ENCODE results near the gene SMARCAL1. TPM values are rescaled to one million over a fixed set of nuclear protein-coding genes. Genes with fewer than 3 reads are reported as not detected.

Gene SMARCAL1
- total RNA-seq, 1 experiment from 2014 or later, result 24.1 TPM

GRCh38 chr2:216526939-216527338, 114.7 kb downstream of the SMARCAL1 start:
- Mint-ChIP-seq H3K4me3 (ENCODE audit: unreplicated experiment) (no peak overlapping the region), H3K27ac (ENCODE audit: unreplicated experiment) (no peak overlapping the region), H3K36me3 (ENCODE audit: insufficient read depth, unreplicated experiment) (no peaks in the 10 kb centered on the region), H3K27me3 (ENCODE audit: insufficient read depth, unreplicated experiment) (no peaks in the 10 kb centered on the region), H3K9me3 (ENCODE audit: unreplicated experiment) (no peaks in the 10 kb centered on the region), H3K4me1 (ENCODE audit: low read depth, unreplicated experiment) (no peaks in the 10 kb centered on the region)
- ChIA-PET POLR2A (no interaction called here), CTCF (interaction anchor here (1.9 kb wide), 1 partner anchor 140 kb away, joined by 5 read pairs; no protein-coding TSS in a partner anchor)
- Histone ChIP-seq H3K4me3 (ENCODE audit: low read depth, low read length) (no peak overlapping the region), H3K4me1 (no peaks in the 10 kb centered on the region), H3K36me3 (ENCODE audit: control insufficient read depth, insufficient read depth, low read length) (no peaks in the 10 kb centered on the region), H3K27me3 (replicated peaks; ENCODE audit: control insufficient read depth, insufficient read depth, low read length) (no peaks in the 10 kb centered on the region), H3K9me3 (no peaks in the 10 kb centered on the region)
- no peak for DNase-seq
- BruUV-seq (replicated peaks), result no TSS peak
- TF ChIP-seq CTCF (IDR thresholded peaks at IDR 0.05; ENCODE audit: insufficient read depth in 1 of 2, low read depth in 1 of 2, low read length in 1 of 2, severe bottlenecking in 1 of 2, unreplicated experiment in 1 of 2), result no peak
- intact Hi-C loops (cut with micrococcal nuclease; ENCODE audit: unreplicated experiment), result no loop called here

DNA sequence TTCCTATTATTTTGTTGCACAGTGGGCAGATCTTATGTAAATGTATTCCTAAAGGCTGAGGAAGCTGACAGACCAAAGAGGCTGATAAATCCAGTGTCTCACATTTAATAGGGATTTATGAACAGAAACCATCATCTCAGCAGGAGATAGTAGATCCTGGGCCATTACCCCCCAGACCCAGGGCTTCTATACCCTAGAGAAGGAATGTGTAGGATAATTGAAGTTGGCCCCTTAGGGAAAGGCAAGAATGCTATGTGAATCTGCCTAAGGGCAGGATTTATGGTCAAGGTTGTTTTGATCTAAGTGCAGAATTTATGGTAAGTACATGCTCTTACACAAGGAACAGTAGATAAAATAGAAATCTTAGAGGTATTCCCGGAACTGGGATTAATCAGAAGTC, 115.3 kb downstream of the SMARCAL1 start:
- Mint-ChIP-seq H3K27me3 (ENCODE audit: insufficient read depth, unreplicated experiment) (no peaks in the 10 kb centered on the region), H3K4me3 (ENCODE audit: unreplicated experiment) (no peak overlapping the region), H3K27ac (ENCODE audit: unreplicated experiment) (no peak overlapping the region), H3K9me3 (ENCODE audit: unreplicated experiment) (no peaks in the 10 kb centered on the region), H3K36me3 (ENCODE audit: insufficient read depth, unreplicated experiment) (no peaks in the 10 kb centered on the region), H3K4me1 (ENCODE audit: low read depth, unreplicated experiment) (peaks cover 3% of the 10 kb centered on the region)
- H3K36me3 ChIP-seq (ENCODE audit: control insufficient read depth, insufficient read depth, low read length), result no peaks in the 10 kb centered on the region
- ChIA-PET CTCF (no interaction called here), POLR2A (no interaction called here)
- intact Hi-C loops (cut with micrococcal nuclease; ENCODE audit: unreplicated experiment), result no loop called here
- no peaks in the 10 kb centered on the region for H3K4me1 ChIP-seq
- no peak overlapping the region for H3K4me3 ChIP-seq (ENCODE audit: low read depth, low read length)
- no peaks in the 10 kb centered on the region for H3K9me3 ChIP-seq
- no peak for DNase-seq
- H3K27me3 ChIP-seq (replicated peaks; ENCODE audit: control insufficient read depth, insufficient read depth, low read length), result no peaks in the 10 kb centered on the region
- BruUV-seq (replicated peaks), result no TSS peak
- TF ChIP-seq CTCF (IDR thresholded peaks at IDR 0.05; ENCODE audit: insufficient read depth in 1 of 2, low read depth in 1 of 2, low read length in 1 of 2, severe bottlenecking in 1 of 2, unreplicated experiment in 1 of 2), result no peak

DNA sequence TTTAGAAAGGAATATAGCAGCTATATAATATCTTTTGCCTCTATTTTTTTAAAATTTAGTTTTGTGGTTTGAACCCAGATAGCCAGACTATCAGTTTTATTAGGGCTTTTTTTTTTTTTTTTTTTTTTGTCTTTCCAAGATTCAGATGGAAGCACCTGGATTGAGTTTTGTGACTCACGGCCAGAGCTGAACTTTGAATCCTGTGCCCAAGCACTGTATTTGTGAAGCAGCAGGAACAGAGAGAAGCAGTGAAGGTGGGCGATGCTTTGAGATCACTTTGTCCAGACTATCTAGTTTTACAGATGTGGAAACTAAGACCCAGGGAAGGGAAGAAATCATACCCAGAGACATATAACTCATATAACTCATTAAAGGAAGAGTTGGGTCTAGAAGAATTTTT, 120.3 kb downstream of the SMARCAL1 start:
- H3K27me3 Mint-ChIP-seq (ENCODE audit: insufficient read depth, unreplicated experiment), result no peaks in the 10 kb centered on the region
- no peak overlapping the region for H3K4me3 Mint-ChIP-seq (ENCODE audit: unreplicated experiment)
- Histone ChIP-seq H3K36me3 (ENCODE audit: control insufficient read depth, insufficient read depth, low read length) (no peaks in the 10 kb centered on the region), H3K4me3 (ENCODE audit: low read depth, low read length) (no peak overlapping the region), H3K9me3 (no peaks in the 10 kb centered on the region), H3K4me1 (no peaks in the 10 kb centered on the region), H3K27me3 (replicated peaks; ENCODE audit: control insufficient read depth, insufficient read depth, low read length) (no peaks in the 10 kb centered on the region)
- no peaks in the 10 kb centered on the region for H3K36me3 Mint-ChIP-seq (ENCODE audit: insufficient read depth, unreplicated experiment)
- H3K27ac Mint-ChIP-seq (ENCODE audit: unreplicated experiment), result no peak overlapping the region
- intact Hi-C loops (cut with micrococcal nuclease; ENCODE audit: unreplicated experiment), result no loop called here
- BruUV-seq (replicated peaks), result no TSS peak
- TF ChIP-seq CTCF (IDR thresholded peaks at IDR 0.05; ENCODE audit: insufficient read depth in 1 of 2, low read depth in 1 of 2, low read length in 1 of 2, severe bottlenecking in 1 of 2, unreplicated experiment in 1 of 2), result no peak
- no peaks in the 10 kb centered on the region for H3K9me3 Mint-ChIP-seq (ENCODE audit: unreplicated experiment)
- no peak for DNase-seq
- POLR2A ChIA-PET, result no interaction called here
- CTCF ChIA-PET, result no interaction called here
- H3K4me1 Mint-ChIP-seq (ENCODE audit: low read depth, unreplicated experiment), result peaks cover 7% of the 10 kb centered on the region

Other genes with a start within 250 kb of the SMARCAL1 start
- gene MARCHF4, start 40.0 kb upstream of the SMARCAL1 start, total RNA-seq (2022), result not detected in 2 replicates
- 2,873 and 2,887 TPM in 2 replicates for gene RPL37A, start 86.4 kb downstream of the SMARCAL1 start, total RNA-seq (2022)
- gene IGFBP2, start 220.9 kb downstream of the SMARCAL1 start, total RNA-seq (2022), result 6.6 and 6.7 TPM in 2 replicates